Measurements from ENCODE around the gene FAM221B.

DNA sequence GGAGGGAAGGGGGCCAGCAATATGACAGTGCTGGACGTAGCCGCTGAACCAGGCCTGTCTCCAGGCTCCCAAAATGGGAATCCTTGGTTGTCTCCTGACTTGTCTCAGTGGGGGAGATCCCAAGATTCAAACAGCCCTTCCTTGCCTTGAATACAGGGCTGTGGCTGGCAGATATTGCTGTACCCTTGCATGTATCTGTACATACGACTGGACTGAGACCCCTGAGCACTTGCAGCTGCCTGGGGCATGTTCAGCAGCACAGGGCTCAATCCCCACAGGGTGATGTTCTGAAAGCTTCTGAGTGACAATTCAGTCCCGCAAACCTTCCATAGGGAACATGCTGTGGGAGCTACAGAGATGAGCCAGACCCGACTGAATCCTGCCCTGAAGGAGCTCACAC, 28.4 kb upstream of the FAM221B start:
- TF ChIP-seq CTCF (IDR thresholded peaks at IDR 0.05) (no peak), POLR2A (IDR thresholded peaks at IDR 0.05) (no peak), POLR2AphosphoS5 (IDR thresholded peaks at IDR 0.05) (no peak)
